ENCODE results near the gene ZNF565. TPM values are rescaled to one million over a fixed set of nuclear protein-coding genes. Genes with fewer than 3 reads are reported as not detected.

Gene ZNF565
- total RNA-seq, 1 experiment from 2014 or later = 4.8 TPM

- Histone ChIP-seq H4K8ac (replicated peaks; ENCODE audit: insufficient read length, low read depth, low read length) (no peak overlapping the region), H3T11ph (ENCODE audit: low read length) (no peak overlapping the region), H4K20me1 (ENCODE audit: control insufficient read depth, insufficient read depth, insufficient read length) (no peaks in the 10 kb centered on the region), H3K4me1 (ENCODE audit: insufficient read depth, low read length) (no peaks in the 10 kb centered on the region), H3K23me2 (ENCODE audit: insufficient read length, low read depth, low read length, poor library complexity, severe bottlenecking) (peaks cover 5% of the 10 kb centered on the region), H2BK5ac (ENCODE audit: insufficient read length, low read length) (no peak overlapping the region), H2BK15ac (ENCODE audit: low read depth, low read length) (no peak overlapping the region), H3K9me3 (ENCODE audit: control insufficient read depth, low read depth, low read length) (peaks cover 10% of the 10 kb centered on the region), H3K4ac (ENCODE audit: low read depth, low read length) (no peak overlapping the region), H2AK5ac (ENCODE audit: insufficient read length, low read length) (no peak overlapping the region), H3K23ac (ENCODE audit: insufficient read length, low read depth, low read length) (no peak overlapping the region), H4K5ac (ENCODE audit: insufficient read length, low read depth, low read length) (no peak overlapping the region), H3K79me1 (ENCODE audit: insufficient read depth, low read depth, low read length, poor library complexity, severe bottlenecking) (no peaks in the 10 kb centered on the region), H3K9ac (ENCODE audit: extremely low read depth, insufficient read length, low read length) (no peak overlapping the region), H4K91ac (ENCODE audit: insufficient read length, low read depth, low read length) (no peak overlapping the region), H2BK120ac (ENCODE audit: low read depth, low read length, poor library complexity, severe bottlenecking) (no peak overlapping the region), H3K4me2 (ENCODE audit: insufficient read depth, insufficient read length, low read length) (no peak overlapping the region), H3K18ac (ENCODE audit: insufficient read length, low read depth, low read length) (no peak overlapping the region), H3K27ac (ENCODE audit: insufficient read length, low read depth, low read length) (no peak overlapping the region), H3K14ac (ENCODE audit: insufficient read depth, low read length) (no peak overlapping the region), H3K79me2 (ENCODE audit: insufficient read depth, low read length) (no peaks in the 10 kb centered on the region), H2AFZ (ENCODE audit: low read length) (no peak overlapping the region), H2BK12ac (ENCODE audit: insufficient read length, low read depth, low read length) (no peak overlapping the region), H3K27me3 (ENCODE audit: insufficient read depth, low read length) (no peaks in the 10 kb centered on the region; the same call in 1 of the 2 replicates), H2BK20ac (ENCODE audit: low read depth, low read length, poor library complexity, severe bottlenecking) (no peak overlapping the region), H3K56ac (ENCODE audit: insufficient read length, low read depth, low read length) (no peak overlapping the region)
- no CpG with 5 or more reads among the region's 28 CpGs for WGBS (ENCODE audit: extremely low coverage, insufficient read length, low lambda C conversion rate)
- no peak for TF ChIP-seq CTCF (conservative IDR thresholded peaks at IDR 0.05)
- peaks cover 9 to 45% (median 42%) of the 10 kb centered on the region in 3 experiments for H3K36me3 Mint-ChIP-seq (ENCODE audit: insufficient read depth in 1 of 3, low read depth in 3 of 3)
- H3K4me3 Mint-ChIP-seq = no peak overlapping the region; a peak in 1 of 5 replicates
- H3K9me3 Mint-ChIP-seq = peaks cover 12 to 26% of the 10 kb centered on the region in 2 experiments
- peaks cover 22 to 33% of the 10 kb centered on the region in 2 experiments for H3K4me1 Mint-ChIP-seq
- DNase-seq = no peak
- peaks cover 24% of the 10 kb centered on the region for H3K27me3 Mint-ChIP-seq (ENCODE audit: low read depth)
- no peak overlapping the region for H3K27ac Mint-ChIP-seq
These were observed 40.9 kb upstream of the ZNF565 start for GRCh38 chr19:36255316-36255715.
